B cell (primary cell): ENCODE measurements around the gene TRIP10. TPM values are rescaled to one million over a fixed set of nuclear protein-coding genes. Genes with fewer than 3 reads are reported as not detected.
A peak's percentile ranks its signal among the peaks of the same experiment; 100 is the strongest.

Experiments used
- ATAC-seq: fragments of 200-7000 bp; cut with Tn5 transposase; one replicate; pipeline ENCODE4 v1.10.0; 2021; ENCODE audit warnings: low read depth, mild to moderate bottlenecking, moderate number of reproducible peaks, moderate library complexity
- CTCF ChIA-PET: fragments of 350-600 bp; sonication (Branson Sonifier 250); formaldehyde crosslinking; loops from one replicate; lab custom pipeline; 2021; ENCODE audit warnings: antibody characterized with exemption, inconsistent platforms; lab: Charles Lee
- POLR2A ChIA-PET: fragments of 350-600 bp; sonication (Branson Sonifier 250); formaldehyde crosslinking; loops from one replicate; lab custom pipeline; 2021; ENCODE audit warnings: antibody characterized with exemption; lab: Charles Lee
- DNase-seq: peaks from one replicate; pipeline ENCODE4 v3.0.0; 2013
- H2AFZ ChIP-seq: 2 replicates; pipeline ENCODE4 v1.6.1; 2012; ENCODE audit warnings: mild to moderate bottlenecking, low read depth, low read length; ENCODE audit not compliant: insufficient read depth, poor library complexity, severe bottlenecking
- H3K27ac ChIP-seq, 2 donors: 1 replicate in 1 of 2; 2 replicates in 1 of 2; pipeline ENCODE4 v1.5.1; 2012 to 2013; ENCODE audit warnings: low read length in 2 of 2, mild to moderate bottlenecking in 2 of 2, moderate library complexity in 1 of 2
- H3K27me3 ChIP-seq, 4 experiments: fragments of 200-600 bp in 1 of 4; sonication (generic) in 1 of 4; replicated peaks in 1 of 4; 1 replicate in 2 of 4; 2 replicates in 2 of 4; pipeline versions ENCODE4 v1.6.1 to v1.7.0; 2013 to 2016; ENCODE audit warnings: low read length in 3 of 4, mild to moderate bottlenecking in 2 of 4, mixed read lengths in 1 of 4, moderate library complexity in 1 of 4; ENCODE audit not compliant: insufficient read depth in 4 of 4, control insufficient read depth in 3 of 4; ENCODE audit errors: control extremely low read depth in 1 of 4
- H3K36me3 ChIP-seq, 2 experiments: replicated peaks in 1 of 2; 1 replicate in 1 of 2; 2 replicates in 1 of 2; pipeline versions ENCODE4 v1.6.1 to v1.7.1; 2013; ENCODE audit warnings: low read length in 1 of 2; ENCODE audit not compliant: insufficient read depth in 2 of 2, control insufficient read depth in 1 of 2; ENCODE audit errors: control extremely low read depth in 1 of 2, extremely low read depth in 1 of 2
- H3K4me1 ChIP-seq, 2 donors: fragments of 200-600 bp in 1 of 2; sonication (generic) in 1 of 2; 1 replicate in 1 of 2; 2 replicates in 1 of 2; pipeline versions ENCODE4 v1.5.1 to v1.6.1; 2013 to 2017; ENCODE audit warnings: low read length in 2 of 2; ENCODE audit not compliant: control insufficient read depth in 2 of 2, insufficient read depth in 2 of 2
- H3K4me2 ChIP-seq: replicated peaks from 2 replicates; pipeline ENCODE3; 2012; ENCODE audit warnings: mild to moderate bottlenecking, low read depth, low read length; ENCODE audit not compliant: poor library complexity, severe bottlenecking
- H3K4me3 ChIP-seq, 5 experiments: fragments of 200-600 bp in 1 of 5; sonication (generic) in 1 of 5; 1 replicate in 3 of 5; 2 replicates in 2 of 5; pipeline versions ENCODE4 v1.5.1 to v1.7.0; 2011 to 2016; ENCODE audit warnings: low read length in 4 of 5, mild to moderate bottlenecking in 4 of 5, low read depth in 2 of 5, control low read depth in 1 of 5, moderate library complexity in 1 of 5; ENCODE audit not compliant: insufficient read depth in 1 of 5; ENCODE audit errors: control extremely low read depth in 1 of 5, extremely low read depth in 1 of 5
- H3K79me2 ChIP-seq: fragments of 200-600 bp; sonication (generic); one replicate; pipeline ENCODE4 v1.6.0; 2016; ENCODE audit warnings: low read length; ENCODE audit not compliant: control insufficient read depth, insufficient read depth
- H3K9ac ChIP-seq: fragments of 200-600 bp; sonication (generic); 2 replicates; pipeline ENCODE4 v1.6.1; 2017; ENCODE audit warnings: mild to moderate bottlenecking, low read length, moderate library complexity
- H3K9me3 ChIP-seq, 3 donors: one replicate each; pipeline versions ENCODE4 v1.6.1 to v1.7.1; 2013; ENCODE audit warnings: low read length in 2 of 3; ENCODE audit not compliant: control insufficient read depth in 2 of 3, insufficient read depth in 1 of 3; ENCODE audit errors: control extremely low read depth in 1 of 3
- H4K20me1 ChIP-seq: 2 replicates; pipeline ENCODE4 v1.6.0; 2012; ENCODE audit warnings: mild to moderate bottlenecking, low read length; ENCODE audit not compliant: insufficient read depth, control insufficient read depth, poor library complexity, severe bottlenecking
- H3K27ac Mint-ChIP-seq: one replicate; pipeline ENCODE4 v1.8.0; 2021; ENCODE audit warnings: mixed read lengths
- H3K27me3 Mint-ChIP-seq: one replicate; pipeline ENCODE4 v1.8.0; 2021; ENCODE audit warnings: mixed read lengths
- H3K4me1 Mint-ChIP-seq: one replicate; pipeline ENCODE4 v1.8.0; 2021; ENCODE audit warnings: mixed read lengths
- H3K4me3 Mint-ChIP-seq: one replicate; pipeline ENCODE4 v1.8.0; 2021; ENCODE audit warnings: mixed read lengths
- H3K9me3 Mint-ChIP-seq: one replicate; pipeline ENCODE4 v1.8.0; 2022; ENCODE audit warnings: mixed read lengths; ENCODE audit not compliant: insufficient read depth
- CTCF ChIP-seq: fragments of 200-600 bp; IDR thresholded peaks from one replicate; pipeline ENCODE4 v1.8.0; 2022; ENCODE audit warnings: antibody characterized with exemption, mild to moderate bottlenecking
- EZH2 ChIP-seq: IDR thresholded peaks from 2 replicates; pipeline ENCODE4 v1.6.1; 2012; ENCODE audit warnings: borderline replicate concordance, low read depth, mild to moderate bottlenecking, moderate library complexity, low read length; ENCODE audit not compliant: insufficient read depth, poor library complexity, severe bottlenecking
- WGBS: methylation state at CpG from one replicate; pipeline ENCODE4 v1.1.5; 2013; ENCODE audit warnings: missing lambda C conversion rate; ENCODE audit not compliant: insufficient coverage; 5-methylcytosine and 5-hydroxymethylcytosine counted together
- intact Hi-C: fragments of 100-400 bp; cut with micrococcal nuclease; formaldehyde crosslinking; loops from one replicate; pipeline ENCODE4 v1.10.0; 2022
- polyA plus RNA-seq: library from polyadenylated mRNA; depleted of rRNA; stranded (reverse); fragments of >200 nt; gene quantifications from 2 replicates; pipeline ENCODE4 v1.2.3, GENCODE V29; 2012
- total RNA-seq, 2 donors: library from RNA; stranded (reverse); fragments of 120-200 nt in 1 of 2; gene quantifications; 1 replicate in 1 of 2; 2 replicates in 1 of 2; pipeline versions ENCODE4 v1.2.3 to v1.2.4, GENCODE V29; 2013 to 2022

TRIP10 gene
- total and polyA plus RNA-seq, 2 donors (not counting 1 experiment from before 2014, with no cell fraction given) = 5.9 to 42.7 TPM

DNA sequence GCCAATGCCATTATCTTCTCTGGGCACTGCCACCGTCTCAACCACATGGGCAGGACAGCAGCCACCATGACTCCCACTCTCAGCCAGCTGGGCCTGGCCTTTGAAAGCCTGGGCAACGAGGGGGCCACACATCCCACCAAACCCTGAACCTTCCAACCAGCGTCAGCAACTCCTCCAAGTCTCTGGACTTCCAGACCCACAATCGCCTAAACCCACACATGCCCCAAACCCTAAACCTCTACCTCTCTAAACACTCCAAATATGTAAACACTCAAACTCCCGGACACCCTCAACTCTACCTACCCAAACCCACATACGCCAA, 20.0 kb upstream of the TRIP10 start:
- intact Hi-C loops = no loop called here
- Histone ChIP-seq H4K20me1 (no peaks in the 10 kb centered on the region), H3K36me3 (no peaks in the 10 kb centered on the region), H3K27me3 (no peaks in the 10 kb centered on the region), H3K4me2 (no peak overlapping the region), H3K4me3 (no peak overlapping the region), H3K9ac (no peak overlapping the region), H3K9me3 (peaks cover 0 to 3% (median 0%) of the 10 kb centered on the region in 3 donors), H3K27ac (no peak overlapping the region), H3K4me1 (peaks cover 37 to 40% of the 10 kb centered on the region in 2 donors), H3K79me2 (peaks cover 4% of the 10 kb centered on the region), H2AFZ (no peak overlapping the region)
- H3K27ac Mint-ChIP-seq = peak overlapping the region; percentile 62
- POLR2A ChIA-PET = no interaction called here
- H3K4me3 Mint-ChIP-seq = no peak overlapping the region
- CTCF ChIA-PET = no interaction called here
- no peaks in the 10 kb centered on the region for H3K27me3 Mint-ChIP-seq
- TF ChIP-seq CTCF (no peak), EZH2 (no peak)
- H3K9me3 Mint-ChIP-seq = peaks cover 3% of the 10 kb centered on the region
- DNase-seq = no peak
- H3K4me1 Mint-ChIP-seq = peaks cover 39% of the 10 kb centered on the region
- 97% methylated on average over 6 of the region's 6 CpGs for WGBS
- no peak for ATAC-seq

- Histone ChIP-seq H3K4me1 (peaks cover 42 to 45% of the 10 kb centered on the region in 2 donors), H3K4me3 (no peak overlapping the region), H3K4me2 (no peak overlapping the region), H3K27ac (no peak overlapping the region), H3K79me2 (peaks cover 4% of the 10 kb centered on the region), H3K27me3 (no peaks in the 10 kb centered on the region), H3K36me3 (no peaks in the 10 kb centered on the region), H4K20me1 (no peaks in the 10 kb centered on the region), H2AFZ (no peak overlapping the region), H3K9ac (no peak overlapping the region), H3K9me3 (peaks cover 0 to 3% (median 0%) of the 10 kb centered on the region in 3 donors)
- Mint-ChIP-seq H3K4me1 (peaks cover 44% of the 10 kb centered on the region), H3K27me3 (no peaks in the 10 kb centered on the region), H3K27ac (peak overlapping the region; percentile 62), H3K9me3 (peaks cover 3% of the 10 kb centered on the region), H3K4me3 (no peak overlapping the region)
- WGBS = 100% methylated on average over 3 of the region's 3 CpGs
- no peak for TF ChIP-seq CTCF
- no peak for TF ChIP-seq EZH2
- intact Hi-C loops = loop anchor here (5.0 to 10.0 kb wide), 2 partner anchors 45 to 142 kb away; partner anchors contain the start of gene TNFSF14
- ChIA-PET CTCF (interaction anchor here (1.4 kb wide), 1 partner anchor 19 kb away, joined by 3 read pairs; no protein-coding TSS in a partner anchor), POLR2A (no interaction called here)
- DNase-seq (no peak), ATAC-seq (no peak)
These were observed 19.5 kb upstream of the TRIP10 start for GRCh38 chr19:6719992-6720368.
